Suprapubic skin (tissue), 4 donors: ENCODE measurements around the gene CEP43. TPM values are rescaled to one million over a fixed set of nuclear protein-coding genes. Genes with fewer than 3 reads are reported as not detected.
A peak's percentile ranks its signal among the peaks of the same experiment; 100 is the strongest.
"Not testable (repeated sequence)": the region's sequence is repeated elsewhere in the genome, so short reads cannot be mapped to it uniquely, and the experiment has no call there.

ENCODE experiments used
- DNase-seq, 2 donors: peaks; one replicate each; pipeline ENCODE4 v3.0.0-alpha.2; 2019; ENCODE audit warnings: low spot score in 2 of 2
- H3K27ac ChIP-seq: fragments of 200-600 bp; sonication (generic); one replicate; pipeline ENCODE4 v1.5.1; 2019
- H3K27me3 ChIP-seq: fragments of 200-600 bp; sonication (generic); one replicate; pipeline ENCODE4 v1.5.1; 2019
- H3K36me3 ChIP-seq: fragments of 200-600 bp; sonication (generic); one replicate; pipeline ENCODE4 v1.5.1; 2019
- H3K4me1 ChIP-seq: fragments of 200-600 bp; sonication (generic); one replicate; pipeline ENCODE4 v1.5.1; 2019
- H3K4me3 ChIP-seq: fragments of 200-600 bp; sonication (generic); one replicate; pipeline ENCODE4 v1.5.1; 2019; ENCODE audit warnings: mild to moderate bottlenecking
- H3K9me3 ChIP-seq: fragments of 200-600 bp; sonication (generic); one replicate; pipeline ENCODE4 v1.5.1; 2019
- CTCF ChIP-seq, 2 donors: fragments of 200-600 bp in 1 of 2; fragments of 450-650 bp in 1 of 2; sonication (generic) in 1 of 2; IDR thresholded peaks; one replicate each; pipeline ENCODE4 v1.5.1; 2016 to 2019; ENCODE audit warnings: antibody characterized with exemption in 2 of 2, mild to moderate bottlenecking in 1 of 2, moderate library complexity in 1 of 2
- EP300 ChIP-seq: sonication (generic); formaldehyde crosslinking; IDR thresholded peaks from one replicate; pipeline ENCODE4 v1.6.1; 2017; ENCODE audit warnings: antibody characterized with exemption
- POLR2A ChIP-seq, 2 donors: fragments of 450-650 bp; IDR thresholded peaks; one replicate each; pipeline ENCODE4 v1.6.1; 2017; ENCODE audit warnings: antibody characterized with exemption in 2 of 2, mild to moderate bottlenecking in 2 of 2, moderate library complexity in 2 of 2
- POLR2AphosphoS5 ChIP-seq, 3 donors: sonication (generic); formaldehyde crosslinking; IDR thresholded peaks; one replicate each; pipeline ENCODE4 v1.6.1; 2017; ENCODE audit warnings: antibody characterized with exemption in 3 of 3
- WGBS: methylation state at CpG from one replicate; pipeline ENCODE4 v1.1.5; 2018; 5-methylcytosine and 5-hydroxymethylcytosine counted together
- total RNA-seq, 4 donors: library from RNA; depleted of rRNA; stranded (reverse); fragments of >200 nt; gene quantifications; one replicate each; pipeline ENCODE4 v1.1.0, GENCODE V29; 2016

CEP43 gene
- 10 to 100 TPM in 3 of 4 donors, 1 to 10 TPM in 1; 7.8 to 21.3 (median 11.2) TPM for total RNA-seq

GRCh38 chr6:166999145-166999883, at the start of gene CEP43:
CEP43 (plus strand) TSS chr6:166999397; CDS start chr6:166999413, 16 bp downstream.
- TF ChIP-seq CTCF (IDR thresholded peaks at IDR 0.05) = no peak
- TF ChIP-seq EP300 = no peak
- TF ChIP-seq POLR2A (IDR thresholded peaks at IDR 0.05) = no peak
- no peak for TF ChIP-seq POLR2AphosphoS5 (IDR thresholded peaks at IDR 0.05)
- no peaks in the 10 kb centered on the region for H3K36me3 ChIP-seq
- H3K9me3 ChIP-seq = no peaks in the 10 kb centered on the region
- H3K4me1 ChIP-seq = peaks cover 19% of the 10 kb centered on the region
- WGBS = 0% methylated on average over 1 of the region's 93 CpGs
- H3K27ac ChIP-seq = peak within 1 kb of the TSS; percentile 65
- peak within 1 kb of the TSS; percentile 88 for H3K4me3 ChIP-seq
- no peaks in the 10 kb centered on the region for H3K27me3 ChIP-seq
- DNase-seq = peak; percentile 92 to 93

GRCh38 chr6:166949528-166950442, 49.4 kb upstream of the CEP43 start:
- WGBS = 58% methylated on average over 9 of the region's 9 CpGs
- Histone ChIP-seq H3K9me3 (no peaks in the 10 kb centered on the region), H3K27me3 (no peaks in the 10 kb centered on the region), H3K36me3 (peaks cover 18% of the 10 kb centered on the region), H3K27ac (peak overlapping the region; percentile 30), H3K4me3 (peak overlapping the region; percentile 8), H3K4me1 (peaks cover 17% of the 10 kb centered on the region)
- no peak for DNase-seq
- TF ChIP-seq POLR2AphosphoS5 (IDR thresholded peaks at IDR 0.05) (no peak), CTCF (IDR thresholded peaks at IDR 0.05) (no peak)

GRCh38 chr6:166950443-166950821, 48.8 kb upstream of the CEP43 start:
- H3K4me1 ChIP-seq = peaks cover 23% of the 10 kb centered on the region
- TF ChIP-seq POLR2A (IDR thresholded peaks at IDR 0.05) (no peak), EP300 (no peak)
- H3K36me3 ChIP-seq = peaks cover 18% of the 10 kb centered on the region
- no peaks in the 10 kb centered on the region for H3K9me3 ChIP-seq
- no peaks in the 10 kb centered on the region for H3K27me3 ChIP-seq
- H3K4me3 ChIP-seq = peak overlapping the region; percentile 8
- no peak for DNase-seq
- peak overlapping the region; percentile 30 for H3K27ac ChIP-seq
- WGBS = 78% methylated on average over 10 of the region's 10 CpGs

GRCh38 chr6:166950892-166951669, 48.1 kb upstream of the CEP43 start:
- not testable (repeated sequence) for H3K27me3 ChIP-seq, DNase-seq, H3K9me3 ChIP-seq, H3K27ac ChIP-seq, H3K4me3 ChIP-seq
- WGBS = 87% methylated on average over 17 of the region's 17 CpGs
- TF ChIP-seq CTCF (IDR thresholded peaks at IDR 0.05) = peak; percentile 15 to 49
- Histone ChIP-seq H3K36me3 (peaks cover 14% of the 10 kb centered on the region), H3K4me1 (peaks cover 29% of the 10 kb centered on the region)

- H3K4me1 ChIP-seq = peaks cover 29% of the 10 kb centered on the region
- H3K9me3 ChIP-seq = no peaks in the 10 kb centered on the region
- 91% methylated on average over 3 of the region's 3 CpGs for WGBS
- no peak for DNase-seq
- H3K27ac ChIP-seq = no peak overlapping the region
- H3K4me3 ChIP-seq = no peak overlapping the region
- H3K36me3 ChIP-seq = peaks cover 8% of the 10 kb centered on the region
- no peaks in the 10 kb centered on the region for H3K27me3 ChIP-seq
- TF ChIP-seq EP300 (no peak), POLR2A (IDR thresholded peaks at IDR 0.05) (no peak), CTCF (IDR thresholded peaks at IDR 0.05) (no peak), POLR2AphosphoS5 (IDR thresholded peaks at IDR 0.05) (no peak)
Observed at GRCh38 chr6:166951670-166952060, 47.5 kb upstream of the CEP43 start.
